ENCODE data around the gene C10orf62. TPM values are rescaled to one million over a fixed set of nuclear protein-coding genes. Genes with fewer than 3 reads are reported as not detected.

C10orf62 gene
- total and polyA plus RNA-seq, 2 donors (not counting 3 experiments of a cell fraction or from before 2014, with no cell fraction given), result not detected

GRCh38 chr10:97600616-97601015, 11.1 kb downstream of the C10orf62 start:
- peaks cover 24% of the 10 kb centered on the region for H3K4me1 ChIP-seq (ENCODE audit: control insufficient read depth, extremely low read depth, insufficient read depth, low read length)
- POLR2A ChIA-PET, result no interaction called here
- no TSS peak for BruUV-seq (replicated peaks)
- dilution Hi-C loops (cut with MboI; ENCODE audit: extremely low pct_ligation_motif_present, low sequenced_read_pairs), result no loop called here
- DNase-seq (ENCODE audit: low read depth, low spot score), result no peak
- no peaks in the 10 kb centered on the region for H3K36me3 ChIP-seq (ENCODE audit: control insufficient read depth in 2 of 2, extremely low read depth in 1 of 2, insufficient read depth in 2 of 2, low read length in 2 of 2)
- H3K4me2 ChIP-seq (ENCODE audit: insufficient read depth, low read length), result no peak overlapping the region
- TF ChIP-seq JUN (IDR thresholded peaks at IDR 0.05; ENCODE audit: borderline replicate concordance, insufficient read depth, insufficient read length, low read depth) (no peak), EZH2 (IDR thresholded peaks at IDR 0.05; ENCODE audit: borderline replicate concordance, low read depth, low read length, severe bottlenecking) (no peak), MAX (IDR thresholded peaks at IDR 0.05; ENCODE audit: insufficient read depth, insufficient read length) (no peak), MYC (IDR thresholded peaks at IDR 0.05; ENCODE audit: low read depth, low read length) (no peak), CTCF (IDR thresholded peaks at IDR 0.05; ENCODE audit: extremely low read depth in 1 of 2, insufficient read depth in 1 of 2, low read depth in 1 of 2, low read length in 2 of 2) (no peak), FOS (IDR thresholded peaks at IDR 0.05; ENCODE audit: borderline replicate concordance, insufficient read depth, low read length) (no peak), POLR2AphosphoS5 (IDR thresholded peaks at IDR 0.05; ENCODE audit: insufficient read depth, low read depth, low read length) (no peak), POLR2A (IDR thresholded peaks at IDR 0.05; ENCODE audit: low read depth, low read length) (no peak), GATA2 (IDR thresholded peaks at IDR 0.05; ENCODE audit: insufficient read depth, insufficient read length, low read depth, low read length) (no peak)
- H3K9ac ChIP-seq (replicated peaks; ENCODE audit: extremely low read depth, insufficient read depth, low read length), result no peak overlapping the region
- FAIRE-seq, result no peak
- H3K79me2 ChIP-seq (ENCODE audit: control insufficient read depth, insufficient read depth, low read length), result no peaks in the 10 kb centered on the region
- CTCF ChIA-PET, result interaction anchor here (0.8 to 1.5 kb wide), 5 partner anchors 10 to 137 kb away, joined by 3 to 9 read pairs (median 3); partner anchors contain the start of gene ANKRD2
- no peaks in the 10 kb centered on the region for H3K9me1 ChIP-seq (replicated peaks; ENCODE audit: control insufficient read depth, extremely low read depth, insufficient read depth, low read length)
- H4K20me1 ChIP-seq (replicated peaks; ENCODE audit: control insufficient read depth, extremely low read depth, insufficient read depth, low read length), result no peaks in the 10 kb centered on the region
- no peaks in the 10 kb centered on the region for H3K9me3 ChIP-seq (replicated peaks; ENCODE audit: control insufficient read depth, insufficient read depth, low read length)
- no peak overlapping the region for H3K27ac ChIP-seq (ENCODE audit: insufficient read depth, low read depth, low read length)
- no peak overlapping the region for H3K4me3 ChIP-seq (replicated peaks in 1 of 3; ENCODE audit: insufficient read depth in 1 of 3, low read depth in 1 of 3, low read length in 3 of 3)
- no peak overlapping the region for H2AFZ ChIP-seq (ENCODE audit: low read depth, low read length)
- no peaks in the 10 kb centered on the region for H3K27me3 ChIP-seq (ENCODE audit: control insufficient read depth in 2 of 2, insufficient read depth in 2 of 2, low read length in 2 of 2)
- intact Hi-C loops (cut with micrococcal nuclease), result no loop called here

Measured in endothelial cell of umbilical vein (primary cell).